SK-N-SH (cell line): ENCODE data around the gene KRT84. TPM values are rescaled to one million over a fixed set of nuclear protein-coding genes. Genes with fewer than 3 reads are reported as not detected.

Experiments
- CTCF ChIA-PET: fragments of 300-600, 350-600 bp; formaldehyde crosslinking; extraction: SDS; loops from one replicate; lab custom pipeline; 2021; lab: Yijun Ruan, JAX
- POLR2A ChIA-PET: fragments of 350-600 bp; sonication (Branson Sonifier 250); formaldehyde crosslinking; extraction: SDS; loops from one replicate; lab custom pipeline; 2020; ENCODE audit warnings: antibody characterized with exemption, inconsistent platforms; lab: Yijun Ruan, JAX
- DNase-seq: peaks from one replicate; pipeline ENCODE4 v3.0.0; 2012
- H2AFZ ChIP-seq: fragments of 200-600 bp; sonication (generic); 2 replicates; pipeline ENCODE4 v1.8.1; 2016; ENCODE audit warnings: antibody characterized with exemption, mild to moderate bottlenecking, low read depth
- H3F3A ChIP-seq: fragments of 200-600 bp; sonication (generic); replicated peaks from 2 replicates; pipeline ENCODE3; 2016; ENCODE audit warnings: antibody characterized with exemption, mild to moderate bottlenecking; ENCODE audit not compliant: insufficient read depth
- H3K27ac ChIP-seq, 2 experiments: fragments of 200-500 bp in 1 of 2; fragments of 200-600 bp in 1 of 2; sonication (Bioruptor generic) in 1 of 2; sonication (generic), shearing (Covaris generic) in 1 of 2; 2 replicates each; pipeline versions ENCODE4 v1.5.1 to v1.6.1; 2014 to 2016; ENCODE audit warnings: low read depth in 2 of 2, inconsistent platforms in 1 of 2, low read length in 1 of 2, mild to moderate bottlenecking in 1 of 2, mixed read lengths in 1 of 2
- H3K27me3 ChIP-seq: fragments of 200-600 bp; sonication (generic), shearing (Covaris generic); 2 replicates; pipeline ENCODE4 v1.6.1; 2016; ENCODE audit warnings: mixed run types; ENCODE audit not compliant: insufficient read depth
- H3K36me3 ChIP-seq, 2 experiments: fragments of 200-500 bp in 1 of 2; fragments of 200-600 bp in 1 of 2; sonication (Bioruptor generic) in 1 of 2; sonication (generic) in 1 of 2; replicated peaks in 1 of 2; 2 replicates each; pipeline versions ENCODE3 to v1.5.1; 2014 to 2016; ENCODE audit warnings: low read length in 1 of 2, mild to moderate bottlenecking in 1 of 2; ENCODE audit not compliant: insufficient read depth in 2 of 2, control insufficient read depth in 1 of 2
- H3K4me1 ChIP-seq, 2 experiments: fragments of 200-500 bp in 1 of 2; fragments of 200-600 bp in 1 of 2; sonication (Bioruptor generic) in 1 of 2; sonication (generic), shearing (Covaris generic) in 1 of 2; 2 replicates each; pipeline versions ENCODE4 v1.5.1 to v1.6.1; 2014 to 2016; ENCODE audit warnings: low read depth in 1 of 2, low read length in 1 of 2, mixed run types in 1 of 2; ENCODE audit not compliant: insufficient read depth in 2 of 2, control insufficient read depth in 1 of 2
- H3K4me2 ChIP-seq: fragments of 200-600 bp; sonication (generic), shearing (Covaris generic); 2 replicates; pipeline ENCODE4 v1.6.1; 2017; ENCODE audit warnings: mixed run types
- H3K4me3 ChIP-seq, 2 experiments: fragments of 200-500 bp in 1 of 2; fragments of 200-600 bp in 1 of 2; sonication (Bioruptor generic) in 1 of 2; sonication (generic), shearing (Covaris generic) in 1 of 2; 2 replicates each; pipeline versions ENCODE4 v1.5.1 to v1.8.1; 2014 to 2016; ENCODE audit warnings: low read depth in 2 of 2, inconsistent platforms in 1 of 2, low read length in 1 of 2, mild to moderate bottlenecking in 1 of 2, mixed read lengths in 1 of 2, moderate library complexity in 1 of 2
- H3K79me2 ChIP-seq: fragments of 200-600 bp; sonication (generic); 2 replicates; pipeline ENCODE4 v1.8.1; 2017; ENCODE audit warnings: mild to moderate bottlenecking; ENCODE audit not compliant: insufficient read depth
- H3K9ac ChIP-seq: fragments of 200-600 bp; sonication (generic); 2 replicates; pipeline ENCODE4 v1.6.1; 2017; ENCODE audit warnings: mixed run types
- H3K9me2 ChIP-seq: fragments of 200-600 bp; sonication (generic); 2 replicates; pipeline ENCODE4 v1.6.1; 2017; ENCODE audit warnings: mixed run types
- H3K9me3 ChIP-seq: fragments of 200-600 bp; sonication (generic); 2 replicates; pipeline ENCODE4 v1.6.1; 2017; ENCODE audit warnings: mixed run types, mild to moderate bottlenecking, moderate library complexity
- H4K20me1 ChIP-seq: fragments of 200-600 bp; sonication (generic); 2 replicates; pipeline ENCODE4 v1.6.1; 2017; ENCODE audit warnings: mild to moderate bottlenecking, mixed run types; ENCODE audit not compliant: insufficient read depth
- CHD2 ChIP-seq: fragments of 150-350 bp; IDR thresholded peaks from 2 replicates; pipeline ENCODE4 v1.6.1; 2018; ENCODE audit warnings: low read length; ENCODE audit not compliant: partially characterized antibody
- ELF1 ChIP-seq: IDR thresholded peaks from 2 replicates; pipeline ENCODE4 v1.4.0; 2012
- EP300 ChIP-seq, 2 experiments: IDR thresholded peaks; 2 replicates each; pipeline versions ENCODE4 v1.4.0 to v1.6.1; 2012; ENCODE audit warnings: borderline replicate concordance in 1 of 2, low read depth in 1 of 2, low read length in 1 of 2
- EZH2phosphoT487 ChIP-seq: fragments of 200-600 bp; sonication (generic); IDR thresholded peaks from 2 replicates; pipeline ENCODE4 v1.6.1; 2017; ENCODE audit warnings: low read depth, mixed run types, mild to moderate bottlenecking, antibody characterized with exemption, moderate library complexity, borderline replicate concordance
- FOXJ3 ChIP-seq: sonication (generic); formaldehyde crosslinking; IDR thresholded peaks from 2 replicates; pipeline ENCODE4 v1.5.1; 2020; ENCODE audit warnings: mild to moderate bottlenecking, missing genetic modification reagents
- GABPA ChIP-seq: IDR thresholded peaks from 2 replicates; pipeline ENCODE4 v1.4.0; 2012; ENCODE audit warnings: low read depth, mild to moderate bottlenecking
- MAX ChIP-seq: IDR thresholded peaks from 2 replicates; pipeline ENCODE4 v1.4.0; 2012; ENCODE audit warnings: low read depth
- MEF2A ChIP-seq: IDR thresholded peaks from 2 replicates; pipeline ENCODE4 v1.4.0; 2012; ENCODE audit warnings: low read depth, borderline replicate concordance
- MXI1 ChIP-seq: IDR thresholded peaks from 2 replicates; pipeline ENCODE4 v1.6.1; 2012; ENCODE audit warnings: mild to moderate bottlenecking, low read depth, low read length, improper control_type of control experiment
- RFX5 ChIP-seq: IDR thresholded peaks from 2 replicates; pipeline ENCODE4 v1.6.1; 2012; ENCODE audit warnings: mild to moderate bottlenecking, improper control_type of control experiment, low read length
- RXRA ChIP-seq: IDR thresholded peaks from 2 replicates; pipeline ENCODE4 v1.4.0; 2012; ENCODE audit warnings: low read depth, mild to moderate bottlenecking, borderline replicate concordance
- SMC3 ChIP-seq: IDR thresholded peaks from 2 replicates; pipeline ENCODE4 v1.6.1; 2012; ENCODE audit warnings: low read depth, low read length, improper control_type of control experiment
- TAF1 ChIP-seq: IDR thresholded peaks from 2 replicates; pipeline ENCODE4 v1.6.1; 2012; ENCODE audit warnings: low read depth, mild to moderate bottlenecking, low read length, moderate library complexity, borderline replicate concordance
- TCF12 ChIP-seq: IDR thresholded peaks from 2 replicates; pipeline ENCODE4 v1.4.0; 2012
- USF1 ChIP-seq: IDR thresholded peaks from 2 replicates; pipeline ENCODE4 v1.4.0; 2012; ENCODE audit warnings: low read depth, borderline replicate concordance
- USF2 ChIP-seq: fragments of 150-350 bp; IDR thresholded peaks from 2 replicates; pipeline ENCODE4 v1.6.1; 2017; ENCODE audit warnings: antibody characterized with exemption, low read length, low read depth, borderline replicate concordance
- YY1 ChIP-seq: IDR thresholded peaks from 2 replicates; pipeline ENCODE4 v1.4.0; 2012; ENCODE audit warnings: low read depth, mild to moderate bottlenecking
- WGBS: methylation state at CpG from one replicate; pipeline ENCODE4 v1.1.6; 2017; ENCODE audit warnings: low lambda C conversion rate; 5-methylcytosine and 5-hydroxymethylcytosine counted together
- polyA plus RNA-seq, 3 experiments: library from polyadenylated mRNA; depleted of rRNA; stranded (reverse); fragments of >200 nt; gene quantifications; 2 replicates each; pipeline ENCODE4 v1.2.3, GENCODE V29; 2012
- TF ChIP-seq, protein P1 (sequence below): IDR thresholded peaks from 2 replicates; pipeline ENCODE4; 2012

The KRT84 gene
- polyA plus RNA-seq, 1 of the 3 experiments (the other 2 are of a cell fraction), result not detected

GRCh38 chr12:52434760-52435530 is 49.5 kb upstream of the KRT84 start:
- H3K9me2 ChIP-seq, result no peaks in the 10 kb centered on the region
- H3K27me3 ChIP-seq, result peaks cover 32% of the 10 kb centered on the region; the same call in 1 of the 2 replicates
- POLR2A ChIA-PET, result no interaction called here
- H3K79me2 ChIP-seq, result no peaks in the 10 kb centered on the region
- TF ChIP-seq CHD2 (no peak), TAF1 (no peak), RFX5 (no peak), MEF2A (no peak), EZH2phosphoT487 (no peak), SMC3 (no peak), MAX (no peak), MXI1 (no peak), ELF1 (no peak), TCF12 (no peak), USF2 (no peak), EP300 (IDR thresholded peaks at IDR 0.05; ENCODE audit: borderline replicate concordance in 1 of 2, low read depth in 1 of 2, low read length in 1 of 2) (no peak), YY1 (no peak), FOXJ3 (CRISPR knock-in tag) (no peak), RXRA (no peak), GABPA (no peak), USF1 (no peak)
- TF ChIP-seq, protein P1, sequence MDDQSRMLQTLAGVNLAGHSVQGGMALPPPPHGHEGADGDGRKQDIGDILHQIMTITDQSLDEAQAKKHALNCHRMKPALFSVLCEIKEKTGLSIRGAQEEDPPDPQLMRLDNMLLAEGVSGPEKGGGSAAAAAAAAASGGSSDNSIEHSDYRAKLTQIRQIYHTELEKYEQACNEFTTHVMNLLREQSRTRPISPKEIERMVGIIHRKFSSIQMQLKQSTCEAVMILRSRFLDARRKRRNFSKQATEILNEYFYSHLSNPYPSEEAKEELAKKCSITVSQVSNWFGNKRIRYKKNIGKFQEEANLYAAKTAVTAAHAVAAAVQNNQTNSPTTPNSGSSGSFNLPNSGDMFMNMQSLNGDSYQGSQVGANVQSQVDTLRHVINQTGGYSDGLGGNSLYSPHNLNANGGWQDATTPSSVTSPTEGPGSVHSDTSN, result no peak
- H3K9me3 ChIP-seq, result no peaks in the 10 kb centered on the region
- CTCF ChIA-PET, result interaction anchor here (0.9 kb wide), 1 partner anchor 431 kb away, joined by 3 read pairs; no protein-coding TSS in a partner anchor
- no peak overlapping the region for H3K4me3 ChIP-seq
- H3K4me2 ChIP-seq, result no peak overlapping the region; the same call in 1 of the 2 replicates
- 0 out of 4 replicates have a peak overlapping the region, but pooled peaks of 1 of the 2 experiments have one; percentile 15 for H3K27ac ChIP-seq
- H4K20me1 ChIP-seq, result no peaks in the 10 kb centered on the region
- H3K4me1 ChIP-seq, result peaks cover 0 to 9% of the 10 kb centered on the region in 2 experiments; a peak in 1 of 4 replicates
- no peak overlapping the region for H2AFZ ChIP-seq
- DNase-seq, result no peak
- no peaks in the 10 kb centered on the region for H3K36me3 ChIP-seq
- 69% methylated on average over 6 of the region's 6 CpGs for WGBS
- H3F3A ChIP-seq, result no peaks in the 10 kb centered on the region
- no peak overlapping the region for H3K9ac ChIP-seq
